ENCODE data around the gene C1R.

DNA sequence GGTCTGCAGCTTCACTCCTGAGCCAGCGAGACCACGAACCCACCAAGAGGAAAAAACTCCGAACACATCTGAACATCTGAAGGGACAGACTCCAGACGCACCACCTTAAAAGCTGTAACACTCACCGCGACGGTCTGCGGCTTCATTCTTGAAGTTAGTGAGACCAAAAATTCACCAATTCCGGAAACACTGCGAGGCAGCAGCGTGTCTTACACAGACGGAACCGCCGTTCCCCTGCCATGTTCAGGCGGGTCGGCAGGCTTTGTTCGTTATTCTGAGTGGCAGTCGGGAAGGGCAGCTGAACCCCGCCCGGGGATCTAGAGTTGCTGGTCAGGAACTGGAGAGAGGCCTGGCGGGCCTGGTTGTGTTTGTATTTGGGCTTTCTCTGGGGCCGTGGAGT, 53.7 kb downstream of the C1R start:
- TF ChIP-seq, protein P1, sequence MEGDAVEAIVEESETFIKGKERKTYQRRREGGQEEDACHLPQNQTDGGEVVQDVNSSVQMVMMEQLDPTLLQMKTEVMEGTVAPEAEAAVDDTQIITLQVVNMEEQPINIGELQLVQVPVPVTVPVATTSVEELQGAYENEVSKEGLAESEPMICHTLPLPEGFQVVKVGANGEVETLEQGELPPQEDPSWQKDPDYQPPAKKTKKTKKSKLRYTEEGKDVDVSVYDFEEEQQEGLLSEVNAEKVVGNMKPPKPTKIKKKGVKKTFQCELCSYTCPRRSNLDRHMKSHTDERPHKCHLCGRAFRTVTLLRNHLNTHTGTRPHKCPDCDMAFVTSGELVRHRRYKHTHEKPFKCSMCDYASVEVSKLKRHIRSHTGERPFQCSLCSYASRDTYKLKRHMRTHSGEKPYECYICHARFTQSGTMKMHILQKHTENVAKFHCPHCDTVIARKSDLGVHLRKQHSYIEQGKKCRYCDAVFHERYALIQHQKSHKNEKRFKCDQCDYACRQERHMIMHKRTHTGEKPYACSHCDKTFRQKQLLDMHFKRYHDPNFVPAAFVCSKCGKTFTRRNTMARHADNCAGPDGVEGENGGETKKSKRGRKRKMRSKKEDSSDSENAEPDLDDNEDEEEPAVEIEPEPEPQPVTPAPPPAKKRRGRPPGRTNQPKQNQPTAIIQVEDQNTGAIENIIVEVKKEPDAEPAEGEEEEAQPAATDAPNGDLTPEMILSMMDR (IDR thresholded peaks at IDR 0.05) = no peak
- no peak for TF ChIP-seq POLR2A (IDR thresholded peaks at IDR 0.05)

Data from heart left ventricle (tissue), 13 donors.